Measurements from ENCODE around the gene IFNL1.

Gene IFNL1

DNA sequence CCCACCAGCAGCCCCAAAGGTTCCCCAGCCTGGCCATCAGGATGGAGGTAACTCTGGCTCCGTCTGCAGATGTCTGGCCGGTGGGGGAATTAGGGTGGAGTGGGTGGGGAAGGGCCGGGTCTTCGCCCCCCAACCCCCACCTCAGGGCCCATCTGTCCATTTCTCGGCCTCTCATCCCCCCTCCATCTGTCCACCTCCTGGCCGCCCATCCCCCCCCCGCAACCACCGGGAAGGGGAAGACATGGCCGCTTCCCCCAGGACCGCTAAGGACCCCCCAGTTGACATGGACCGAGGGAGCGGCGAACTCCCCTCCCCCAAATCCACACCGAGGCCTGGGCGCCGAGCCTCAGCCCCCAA, 23.7 kb downstream of the IFNL1 start:
- no peak for TF ChIP-seq TCF4 (CRISPR knock-in tag; IDR thresholded peaks at IDR 0.05; ENCODE audit: borderline replicate concordance)
- no peak for TF ChIP-seq ARNTL (CRISPR knock-in tag; IDR thresholded peaks at IDR 0.05; ENCODE audit: borderline replicate concordance, low read depth)
- no peak for TF ChIP-seq CSDC2 (CRISPR knock-in tag; IDR thresholded peaks at IDR 0.05)
- no peak for TF ChIP-seq ESRRG (CRISPR knock-in tag; IDR thresholded peaks at IDR 0.05)
- no peak for TF ChIP-seq PPARA (CRISPR knock-in tag; IDR thresholded peaks at IDR 0.05; ENCODE audit: borderline replicate concordance)
- no peak for TF ChIP-seq GLIS3 (CRISPR knock-in tag; IDR thresholded peaks at IDR 0.05)
- TF ChIP-seq POU6F1 (CRISPR knock-in tag; IDR thresholded peaks at IDR 0.05; ENCODE audit: borderline replicate concordance, low read depth) = no peak
- no peak for TF ChIP-seq BACH2 (CRISPR knock-in tag; IDR thresholded peaks at IDR 0.05; ENCODE audit: borderline replicate concordance)
- TF ChIP-seq ZFP30 (CRISPR knock-in tag; IDR thresholded peaks at IDR 0.05) = no peak
- TF ChIP-seq ISL1 (CRISPR knock-in tag; IDR thresholded peaks at IDR 0.05) = no peak
- no peak for TF ChIP-seq SNAI2 (CRISPR knock-in tag; IDR thresholded peaks at IDR 0.05)
- no peak for TF ChIP-seq ZNF70 (CRISPR knock-in tag; IDR thresholded peaks at IDR 0.05)
- no peak for TF ChIP-seq ZFP3 (CRISPR knock-in tag; IDR thresholded peaks at IDR 0.05)
- no peak; the same call in 2 of the 3 replicates for ATAC-seq

GRCh38 chr19:39321117-39321831, 25.1 kb downstream of the IFNL1 start:
- TF ChIP-seq ARNTL (CRISPR knock-in tag; IDR thresholded peaks at IDR 0.05; ENCODE audit: borderline replicate concordance, low read depth) (no peak), GLIS3 (CRISPR knock-in tag; IDR thresholded peaks at IDR 0.05) (no peak), CSDC2 (CRISPR knock-in tag; IDR thresholded peaks at IDR 0.05) (no peak), OSR1 (CRISPR knock-in tag; IDR thresholded peaks at IDR 0.05) (no peak), ZFP30 (CRISPR knock-in tag; IDR thresholded peaks at IDR 0.05) (no peak)
- no peak for ATAC-seq

DNA sequence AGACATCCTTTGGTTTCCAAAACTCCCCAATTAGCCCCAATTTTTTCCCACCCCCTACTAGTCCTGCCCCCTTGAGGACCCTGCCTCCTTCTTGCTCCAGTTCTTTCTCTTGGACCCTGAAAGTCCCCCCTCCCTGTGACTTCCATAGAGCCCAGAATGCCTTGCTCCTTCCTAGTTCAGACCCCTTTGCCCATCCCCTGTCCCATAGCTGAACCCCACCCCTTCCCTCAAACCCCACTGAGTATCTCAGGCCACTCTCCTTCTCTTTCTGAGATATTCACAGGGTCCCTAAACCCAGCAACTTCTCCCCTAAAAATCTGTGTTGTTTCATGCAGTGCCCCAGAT, 25.6 kb downstream of the IFNL1 start:
- no peak for TF ChIP-seq SNAI2 (CRISPR knock-in tag; IDR thresholded peaks at IDR 0.05)
- TF ChIP-seq, protein P1, sequence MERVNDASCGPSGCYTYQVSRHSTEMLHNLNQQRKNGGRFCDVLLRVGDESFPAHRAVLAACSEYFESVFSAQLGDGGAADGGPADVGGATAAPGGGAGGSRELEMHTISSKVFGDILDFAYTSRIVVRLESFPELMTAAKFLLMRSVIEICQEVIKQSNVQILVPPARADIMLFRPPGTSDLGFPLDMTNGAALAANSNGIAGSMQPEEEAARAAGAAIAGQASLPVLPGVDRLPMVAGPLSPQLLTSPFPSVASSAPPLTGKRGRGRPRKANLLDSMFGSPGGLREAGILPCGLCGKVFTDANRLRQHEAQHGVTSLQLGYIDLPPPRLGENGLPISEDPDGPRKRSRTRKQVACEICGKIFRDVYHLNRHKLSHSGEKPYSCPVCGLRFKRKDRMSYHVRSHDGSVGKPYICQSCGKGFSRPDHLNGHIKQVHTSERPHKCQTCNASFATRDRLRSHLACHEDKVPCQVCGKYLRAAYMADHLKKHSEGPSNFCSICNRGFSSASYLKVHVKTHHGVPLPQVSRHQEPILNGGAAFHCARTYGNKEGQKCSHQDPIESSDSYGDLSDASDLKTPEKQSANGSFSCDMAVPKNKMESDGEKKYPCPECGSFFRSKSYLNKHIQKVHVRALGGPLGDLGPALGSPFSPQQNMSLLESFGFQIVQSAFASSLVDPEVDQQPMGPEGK (CRISPR knock-in tag; IDR thresholded peaks at IDR 0.05; ENCODE audit: borderline replicate concordance) = no peak
- no peak for TF ChIP-seq ARNTL (CRISPR knock-in tag; IDR thresholded peaks at IDR 0.05; ENCODE audit: borderline replicate concordance, low read depth)
- TF ChIP-seq ZFP3 (CRISPR knock-in tag; IDR thresholded peaks at IDR 0.05) = no peak
- no peak for TF ChIP-seq CSDC2 (CRISPR knock-in tag; IDR thresholded peaks at IDR 0.05)
- TF ChIP-seq ZFP30 (CRISPR knock-in tag; IDR thresholded peaks at IDR 0.05) = no peak
- TF ChIP-seq ISL1 (CRISPR knock-in tag; IDR thresholded peaks at IDR 0.05) = no peak
- ATAC-seq = no peak

DNA sequence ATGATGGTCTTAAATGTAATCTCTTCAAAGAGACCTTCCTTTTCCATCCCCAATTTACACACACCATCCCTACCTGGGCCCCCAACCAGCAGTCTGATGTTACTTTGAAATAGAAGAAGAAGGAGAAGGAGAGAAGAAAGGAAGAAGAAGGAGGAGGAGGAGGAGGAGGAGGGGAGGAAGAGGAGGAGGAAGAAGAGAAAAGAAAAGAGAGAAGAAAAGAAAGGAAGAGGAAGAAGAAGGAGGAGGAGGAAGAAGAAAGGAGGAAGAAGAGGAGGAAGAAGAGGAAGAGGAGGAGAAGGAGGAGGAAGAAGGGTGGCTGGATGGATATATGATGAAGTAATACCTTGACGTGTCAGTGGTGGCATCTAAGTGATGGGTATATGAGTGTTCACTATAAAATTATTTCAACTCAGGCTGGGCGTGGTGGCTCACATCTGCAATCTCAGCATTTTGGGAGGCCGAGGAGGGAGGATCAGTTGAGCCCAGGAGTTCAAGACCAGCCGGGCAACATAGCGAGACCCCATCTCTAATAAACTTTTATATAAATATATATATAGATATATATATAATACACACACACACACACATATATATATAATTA, 28.1 kb downstream of the IFNL1 start:
- ATAC-seq = no peak
- no peak for TF ChIP-seq ARNTL (CRISPR knock-in tag; IDR thresholded peaks at IDR 0.05; ENCODE audit: borderline replicate concordance, low read depth)
- no peak for TF ChIP-seq CREB5 (CRISPR knock-in tag; IDR thresholded peaks at IDR 0.05; ENCODE audit: low read depth)
- no peak for TF ChIP-seq ZFP30 (CRISPR knock-in tag; IDR thresholded peaks at IDR 0.05)
- no peak for TF ChIP-seq SNAI2 (CRISPR knock-in tag; IDR thresholded peaks at IDR 0.05)
- no peak for TF ChIP-seq GLIS3 (CRISPR knock-in tag; IDR thresholded peaks at IDR 0.05)
- no peak for TF ChIP-seq ISL1 (CRISPR knock-in tag; IDR thresholded peaks at IDR 0.05)
- TF ChIP-seq TCF4 (CRISPR knock-in tag; IDR thresholded peaks at IDR 0.05; ENCODE audit: borderline replicate concordance) = no peak
- no peak for TF ChIP-seq ESRRG (CRISPR knock-in tag; IDR thresholded peaks at IDR 0.05)
- no peak for TF ChIP-seq TOX (CRISPR knock-in tag; IDR thresholded peaks at IDR 0.05; ENCODE audit: borderline replicate concordance)
- no peak for TF ChIP-seq ZNF8 (CRISPR knock-in tag; IDR thresholded peaks at IDR 0.05)
- no peak for TF ChIP-seq RARB (CRISPR knock-in tag; IDR thresholded peaks at IDR 0.05)
- TF ChIP-seq ZNF565 (CRISPR knock-in tag; conservative IDR thresholded peaks at IDR 0.05; ENCODE audit: low read depth) = no peak
- TF ChIP-seq CSDC2 (CRISPR knock-in tag; IDR thresholded peaks at IDR 0.05) = no peak
- no peak for TF ChIP-seq PPARA (CRISPR knock-in tag; IDR thresholded peaks at IDR 0.05; ENCODE audit: borderline replicate concordance)
- TF ChIP-seq ZNF70 (CRISPR knock-in tag; IDR thresholded peaks at IDR 0.05) = no peak
- TF ChIP-seq, protein P1 (CRISPR knock-in tag; IDR thresholded peaks at IDR 0.05; ENCODE audit: borderline replicate concordance) = no peak
- no peak for TF ChIP-seq ZC3H10 (CRISPR knock-in tag; IDR thresholded peaks at IDR 0.05)

All from SK-N-SH treated with all-trans-retinoic acid at 6 μM for 48 hours (cell line).